ENCODE measurements around the gene LIME1. TPM values are rescaled to one million over a fixed set of nuclear protein-coding genes. Genes with fewer than 3 reads are reported as not detected.

Gene LIME1
- total and polyA plus RNA-seq, 4 donors = 21.2 to 69.0 (median 51.6) TPM

- H3K9ac ChIP-seq (ENCODE audit: low read depth in 1 of 2, low read length in 2 of 2) = no peak overlapping the region
- WGBS = 95% methylated on average over 43 of the region's 43 CpGs
- H3K27ac ChIP-seq (ENCODE audit: low read depth in 1 of 2, low read length in 2 of 2) = no peak overlapping the region
- no peaks in the 10 kb centered on the region for H3K9me3 ChIP-seq (ENCODE audit: control insufficient read depth in 4 of 4, low read length in 3 of 4)
- peaks cover 7 to 20% (median 13%) of the 10 kb centered on the region in 4 donors for H3K4me1 ChIP-seq (ENCODE audit: control insufficient read depth in 4 of 4, insufficient read depth in 4 of 4, low read length in 3 of 4)
- no peaks in the 10 kb centered on the region for H3K27me3 ChIP-seq (ENCODE audit: control insufficient read depth in 4 of 4, insufficient read depth in 4 of 4, low read length in 3 of 4)
- no peak for DNase-seq (ENCODE audit: low spot score)
- TF ChIP-seq GABPA (IDR thresholded peaks at IDR 0.05 in 1 of 2, conservative IDR thresholded peaks at IDR 0.05 in 1 of 2) (no peak), EGR1 (IDR thresholded peaks at IDR 0.05; ENCODE audit: low read depth in 2 of 2) (no peak), FOXA1 (IDR thresholded peaks at IDR 0.05) (no peak), NR2F2 (IDR thresholded peaks at IDR 0.05) (no peak), HNF4A (conservative IDR thresholded peaks at IDR 0.05) (no peak), FOXA2 (IDR thresholded peaks at IDR 0.05) (no peak), SP1 (IDR thresholded peaks at IDR 0.05) (no peak), RXRA (IDR thresholded peaks at IDR 0.05) (no peak), YY1 (IDR thresholded peaks at IDR 0.05) (no peak), RAD21 (IDR thresholded peaks at IDR 0.05) (no peak), HNF4G (IDR thresholded peaks at IDR 0.05) (no peak), TAF1 (conservative IDR thresholded peaks at IDR 0.05) (no peak), JUND (IDR thresholded peaks at IDR 0.05) (no peak), CTCF (IDR thresholded peaks at IDR 0.05; ENCODE audit: low read depth, low read length, missing input control) (no peak), MAX (IDR thresholded peaks at IDR 0.05) (no peak)
- TF ChIP-seq, protein P1, sequence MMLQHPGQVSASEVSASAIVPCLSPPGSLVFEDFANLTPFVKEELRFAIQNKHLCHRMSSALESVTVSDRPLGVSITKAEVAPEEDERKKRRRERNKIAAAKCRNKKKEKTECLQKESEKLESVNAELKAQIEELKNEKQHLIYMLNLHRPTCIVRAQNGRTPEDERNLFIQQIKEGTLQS (IDR thresholded peaks at IDR 0.05) = no peak
- TF ChIP-seq, protein P2, sequence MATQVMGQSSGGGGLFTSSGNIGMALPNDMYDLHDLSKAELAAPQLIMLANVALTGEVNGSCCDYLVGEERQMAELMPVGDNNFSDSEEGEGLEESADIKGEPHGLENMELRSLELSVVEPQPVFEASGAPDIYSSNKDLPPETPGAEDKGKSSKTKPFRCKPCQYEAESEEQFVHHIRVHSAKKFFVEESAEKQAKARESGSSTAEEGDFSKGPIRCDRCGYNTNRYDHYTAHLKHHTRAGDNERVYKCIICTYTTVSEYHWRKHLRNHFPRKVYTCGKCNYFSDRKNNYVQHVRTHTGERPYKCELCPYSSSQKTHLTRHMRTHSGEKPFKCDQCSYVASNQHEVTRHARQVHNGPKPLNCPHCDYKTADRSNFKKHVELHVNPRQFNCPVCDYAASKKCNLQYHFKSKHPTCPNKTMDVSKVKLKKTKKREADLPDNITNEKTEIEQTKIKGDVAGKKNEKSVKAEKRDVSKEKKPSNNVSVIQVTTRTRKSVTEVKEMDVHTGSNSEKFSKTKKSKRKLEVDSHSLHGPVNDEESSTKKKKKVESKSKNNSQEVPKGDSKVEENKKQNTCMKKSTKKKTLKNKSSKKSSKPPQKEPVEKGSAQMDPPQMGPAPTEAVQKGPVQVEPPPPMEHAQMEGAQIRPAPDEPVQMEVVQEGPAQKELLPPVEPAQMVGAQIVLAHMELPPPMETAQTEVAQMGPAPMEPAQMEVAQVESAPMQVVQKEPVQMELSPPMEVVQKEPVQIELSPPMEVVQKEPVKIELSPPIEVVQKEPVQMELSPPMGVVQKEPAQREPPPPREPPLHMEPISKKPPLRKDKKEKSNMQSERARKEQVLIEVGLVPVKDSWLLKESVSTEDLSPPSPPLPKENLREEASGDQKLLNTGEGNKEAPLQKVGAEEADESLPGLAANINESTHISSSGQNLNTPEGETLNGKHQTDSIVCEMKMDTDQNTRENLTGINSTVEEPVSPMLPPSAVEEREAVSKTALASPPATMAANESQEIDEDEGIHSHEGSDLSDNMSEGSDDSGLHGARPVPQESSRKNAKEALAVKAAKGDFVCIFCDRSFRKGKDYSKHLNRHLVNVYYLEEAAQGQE (IDR thresholded peaks at IDR 0.05) = no peak
- TF ChIP-seq, protein P3, sequence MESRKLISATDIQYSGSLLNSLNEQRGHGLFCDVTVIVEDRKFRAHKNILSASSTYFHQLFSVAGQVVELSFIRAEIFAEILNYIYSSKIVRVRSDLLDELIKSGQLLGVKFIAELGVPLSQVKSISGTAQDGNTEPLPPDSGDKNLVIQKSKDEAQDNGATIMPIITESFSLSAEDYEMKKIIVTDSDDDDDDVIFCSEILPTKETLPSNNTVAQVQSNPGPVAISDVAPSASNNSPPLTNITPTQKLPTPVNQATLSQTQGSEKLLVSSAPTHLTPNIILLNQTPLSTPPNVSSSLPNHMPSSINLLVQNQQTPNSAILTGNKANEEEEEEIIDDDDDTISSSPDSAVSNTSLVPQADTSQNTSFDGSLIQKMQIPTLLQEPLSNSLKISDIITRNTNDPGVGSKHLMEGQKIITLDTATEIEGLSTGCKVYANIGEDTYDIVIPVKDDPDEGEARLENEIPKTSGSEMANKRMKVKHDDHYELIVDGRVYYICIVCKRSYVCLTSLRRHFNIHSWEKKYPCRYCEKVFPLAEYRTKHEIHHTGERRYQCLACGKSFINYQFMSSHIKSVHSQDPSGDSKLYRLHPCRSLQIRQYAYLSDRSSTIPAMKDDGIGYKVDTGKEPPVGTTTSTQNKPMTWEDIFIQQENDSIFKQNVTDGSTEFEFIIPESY (IDR thresholded peaks at IDR 0.05) = no peak
- H3K4me3 ChIP-seq (ENCODE audit: low read depth in 1 of 3, low read length in 3 of 3) = no peak overlapping the region
- H3K36me3 ChIP-seq (ENCODE audit: control insufficient read depth in 4 of 4, insufficient read depth in 3 of 4, low read depth in 1 of 4, low read length in 3 of 4) = peaks cover 0 to 22% (median 1%) of the 10 kb centered on the region in 4 donors
Observed at GRCh38 chr20:63700199-63701050, 36.0 kb upstream of the LIME1 start.

Measured in liver (tissue), 9 donors.